Brain microvascular endothelial cell (primary cell): Measurements from ENCODE around the gene TCEAL3.
"Not testable (repeated sequence)": the region's sequence is repeated elsewhere in the genome, so short reads cannot be mapped to it uniquely, and the experiment has no call there.

Source experiments
- DNase-seq: peaks from one replicate; pipeline ENCODE4 v3.0.0-alpha.2; 2020
- H3K27ac ChIP-seq: fragments of 250-450 bp; sonication (Bioruptor Pico); 2 replicates; pipeline ENCODE4 v1.5.1; 2020; ENCODE audit warnings: mild to moderate bottlenecking, moderate library complexity
- H3K27me3 ChIP-seq: fragments of 250-450 bp; sonication (Bioruptor Pico); replicated peaks from 2 replicates; pipeline ENCODE4 v1.5.1; 2020; ENCODE audit warnings: mild to moderate bottlenecking
- H3K36me3 ChIP-seq: fragments of 250-450 bp; sonication (Bioruptor Pico); replicated peaks from 2 replicates; pipeline ENCODE4 v1.5.1; 2020; ENCODE audit warnings: mild to moderate bottlenecking
- H3K4me3 ChIP-seq: 2 replicates; pipeline ENCODE4 v1.5.1; 2011; ENCODE audit warnings: low read depth, mild to moderate bottlenecking, control low read depth, low read length, moderate library complexity
- CTCF ChIP-seq: IDR thresholded peaks from 2 replicates; pipeline ENCODE4 v1.5.1; 2011; ENCODE audit warnings: low read depth, mild to moderate bottlenecking, moderate library complexity, low read length, control low read depth, inconsistent platforms; ENCODE audit errors: missing control alignments
- in situ Hi-C: cut with HindIII; loops from 2 replicates; pipeline ENCODE4 v1.10.0; 2017; ENCODE audit warnings: low sequenced_read_pairs, low pct_ligation_motif_present

Gene TCEAL3

DNA sequence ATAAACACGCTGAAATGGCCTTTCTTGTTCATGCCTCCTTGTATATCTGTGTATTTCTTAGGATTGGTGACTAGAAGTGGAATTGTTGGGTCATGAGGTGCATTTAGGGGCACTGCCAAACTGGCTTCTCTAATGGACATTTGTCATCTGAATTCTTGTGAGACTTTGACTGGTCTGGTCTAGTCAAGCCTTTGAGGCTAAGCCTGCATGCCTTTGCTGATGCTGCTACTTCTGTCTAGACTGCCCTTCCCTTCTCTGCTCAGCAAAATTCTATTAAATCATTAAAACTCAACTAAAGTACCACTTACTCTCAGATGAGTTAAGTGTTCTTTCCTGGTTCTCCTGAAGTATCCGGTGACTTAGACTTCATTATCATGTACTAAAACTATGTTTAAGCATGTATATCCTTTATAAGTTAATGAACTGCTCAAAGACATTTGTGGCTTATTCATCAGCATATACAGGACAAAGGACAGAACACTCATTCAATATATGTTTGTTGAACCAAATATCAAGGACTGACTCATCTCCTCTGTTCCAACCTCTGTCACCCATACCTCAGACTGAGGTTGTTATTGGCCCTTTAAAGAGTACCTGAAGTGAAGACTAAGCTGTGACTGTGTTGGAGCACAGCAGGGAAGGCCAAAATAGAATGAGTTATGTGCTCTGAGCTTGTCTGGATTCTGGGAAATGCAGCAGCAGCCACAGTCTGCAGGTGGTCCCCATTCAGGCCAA is 30.0 kb downstream of the TCEAL3 start:
- no peak overlapping the region for H3K27ac ChIP-seq

GRCh38 chrX:103638479-103639346 is 30.9 kb downstream of the TCEAL3 start:
- DNase-seq, H3K27me3 ChIP-seq, H3K36me3 ChIP-seq, H3K27ac ChIP-seq, H3K4me3 ChIP-seq, in situ Hi-C loops: not testable (repeated sequence)

More for the DNA sequence above, 30.0 kb downstream of the TCEAL3 start:
- Histone ChIP-seq H3K4me3 (no peak overlapping the region), H3K36me3 (no peaks in the 10 kb centered on the region), H3K27me3 (no peaks in the 10 kb centered on the region)
- TF ChIP-seq CTCF = no peak
- in situ Hi-C loops = no loop called here
- no peak for DNase-seq

DNA sequence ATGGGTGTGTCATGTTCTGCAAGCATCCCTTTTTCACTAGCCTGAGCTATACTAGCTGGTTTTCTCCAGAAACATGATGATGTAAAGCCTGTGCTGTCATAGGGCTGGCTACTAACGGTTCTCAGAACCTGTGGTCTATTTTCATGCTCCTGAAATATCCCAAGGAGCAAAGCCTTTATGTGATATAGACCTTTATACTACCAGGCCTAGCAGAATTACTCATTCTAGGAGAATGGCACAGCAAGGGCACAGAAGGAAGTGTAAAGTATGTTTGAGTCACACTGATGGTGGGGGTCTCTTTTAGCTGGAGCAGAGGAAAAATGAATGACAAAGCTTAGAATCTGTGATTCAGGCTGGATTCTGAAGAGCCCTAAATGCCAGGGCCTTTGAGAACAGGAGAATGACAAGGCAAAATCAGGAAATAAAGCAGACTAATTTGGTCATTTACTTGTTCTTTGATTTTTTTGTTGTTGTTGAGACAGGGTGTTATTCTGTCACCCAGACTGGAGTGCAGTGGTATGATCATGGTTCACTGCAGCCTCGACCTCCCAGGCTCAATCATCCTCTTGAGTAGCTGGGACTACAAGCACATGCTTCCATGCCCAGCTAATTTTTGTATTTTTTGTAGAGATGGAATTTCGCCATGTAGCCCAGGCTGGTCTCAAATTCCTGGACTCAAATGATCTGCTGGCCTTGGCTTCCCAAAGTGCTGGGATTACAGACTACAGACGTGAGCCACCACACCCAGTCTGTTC is 32.8 kb downstream of the TCEAL3 start:
- Histone ChIP-seq H3K36me3 (no peaks in the 10 kb centered on the region), H3K4me3 (no peak overlapping the region), H3K27ac (peak overlapping the region; percentile 22), H3K27me3 (no peaks in the 10 kb centered on the region)
- no peak for TF ChIP-seq CTCF
- DNase-seq = no peak
- in situ Hi-C loops = no loop called here

GRCh38 chrX:103644125-103644524 is 36.4 kb downstream of the TCEAL3 start:
- TF ChIP-seq CTCF = no peak
- in situ Hi-C loops = no loop called here
- H3K27me3 ChIP-seq = no peaks in the 10 kb centered on the region
- H3K4me3 ChIP-seq = no peak overlapping the region
- H3K36me3 ChIP-seq = no peaks in the 10 kb centered on the region
- H3K27ac ChIP-seq = no peak overlapping the region
- no peak for DNase-seq

DNA sequence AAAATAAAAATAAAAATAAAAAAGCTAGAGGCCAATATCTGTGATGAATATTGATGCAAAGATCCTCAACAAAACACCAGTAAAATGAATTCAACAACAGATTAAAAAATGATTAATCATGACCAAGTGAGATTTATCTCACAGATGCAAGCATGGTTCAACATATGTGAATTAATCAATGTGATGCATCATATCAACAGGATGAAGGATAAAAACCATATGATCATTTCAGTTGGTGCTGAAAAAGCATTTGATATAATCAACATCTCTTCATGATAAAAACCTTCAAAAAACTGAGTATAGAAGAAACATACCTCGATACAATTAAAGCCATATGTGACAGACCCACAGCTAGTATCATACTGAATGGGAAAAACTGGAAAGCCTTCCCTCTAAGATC is 39.9 kb downstream of the TCEAL3 start:
- no peak for DNase-seq
- no peak for TF ChIP-seq CTCF
- in situ Hi-C loops = no loop called here
- H3K27ac ChIP-seq = no peak overlapping the region
- H3K27me3 ChIP-seq = no peaks in the 10 kb centered on the region
- no peaks in the 10 kb centered on the region for H3K36me3 ChIP-seq
- no peak overlapping the region for H3K4me3 ChIP-seq
